HCT116 (cell line): ENCODE data around the gene COA3. TPM values are rescaled to one million over a fixed set of nuclear protein-coding genes. Genes with fewer than 3 reads are reported as not detected.

ENCODE experiments used
- ATAC-seq: fragments of 200-7000 bp; cut with Tn5 transposase; 2 replicates; pipeline ENCODE4 v1.9.1; 2020; ENCODE audit warnings: mild to moderate bottlenecking, moderate library complexity
- BruUV-seq: library from RNA; stranded (reverse); fragments of 400-500 nt; replicated peaks from 2 replicates; lab custom pipeline; 2021; lab: Mats Ljungman, UMichigan
- CTCF ChIA-PET: fragments of 300-600 bp; sonication (Branson Sonifier 250); formaldehyde crosslinking; loops from one replicate; lab custom pipeline; 2021; ENCODE audit warnings: antibody characterized with exemption; lab: Charles Lee
- POLR2A ChIA-PET: fragments of 300-600, 350-600 bp; sonication (Branson Sonifier 250); formaldehyde crosslinking; loops from one replicate; lab custom pipeline; 2021; ENCODE audit warnings: antibody characterized with exemption; lab: Charles Lee
- RAD21 ChIA-PET, 2 experiments: fragments of 300-600 bp; sonication (Branson Sonifier 250); formaldehyde crosslinking; loops; one replicate each; lab custom pipeline; 2023; ENCODE audit warnings: low total read pairs in 2 of 2; ENCODE audit not compliant: uncharacterized antibody in 2 of 2, unreplicated experiment in 2 of 2, low non-redundant PET in 1 of 2; lab: Charles Lee
- DNase-seq: peaks from one replicate; pipeline ENCODE4 v3.0.0-alpha.2; 2010; ENCODE audit warnings: low read depth, low spot score
- H2AFZ ChIP-seq: fragments of 200-600 bp; shearing (Covaris generic), sonication (generic); 2 replicates; pipeline ENCODE4 v1.6.1; 2017; ENCODE audit warnings: low read depth, mixed run types, mixed read lengths, antibody characterized with exemption, low read length; ENCODE audit not compliant: poor library complexity, severe bottlenecking
- H3K27ac ChIP-seq: 2 replicates; pipeline ENCODE4 v1.5.1; 2012; ENCODE audit warnings: low read depth, low read length
- H3K27me3 ChIP-seq: fragments of 200-600 bp; sonication (generic); 2 replicates; pipeline ENCODE4 v1.6.1; 2016; ENCODE audit warnings: mixed run types, low read length, mixed read lengths; ENCODE audit not compliant: insufficient read depth
- H3K36me3 ChIP-seq, 2 experiments: fragments of 200-500 bp in 1 of 2; fragments of 200-600 bp in 1 of 2; sonication (Bioruptor generic) in 1 of 2; sonication (generic) in 1 of 2; 2 replicates each; pipeline versions ENCODE4 v1.5.1 to v1.6.1; 2014 to 2016; ENCODE audit warnings: low read length in 2 of 2, inconsistent platforms in 1 of 2, mixed read lengths in 1 of 2, mixed run types in 1 of 2; ENCODE audit not compliant: insufficient read depth in 2 of 2, control insufficient read depth in 1 of 2
- H3K4me1 ChIP-seq, 2 experiments: fragments of 200-600 bp in 1 of 2; sonication (generic) in 1 of 2; 2 replicates each; pipeline versions ENCODE4 v1.5.1 to v1.6.1; 2012 to 2017; ENCODE audit warnings: low read length in 2 of 2, inconsistent platforms in 1 of 2, mild to moderate bottlenecking in 1 of 2, mixed read lengths in 1 of 2, mixed run types in 1 of 2, moderate library complexity in 1 of 2; ENCODE audit not compliant: insufficient read depth in 2 of 2, control insufficient read depth in 1 of 2
- H3K4me2 ChIP-seq: fragments of 200-600 bp; sonication (generic); 2 replicates; pipeline ENCODE4 v1.6.1; 2017; ENCODE audit warnings: mixed run types, low read length, mixed read lengths
- H3K4me3 ChIP-seq, 2 experiments: fragments of 200-600 bp in 1 of 2; sonication (generic) in 1 of 2; replicated peaks in 1 of 2; 2 replicates each; pipeline ENCODE4 v1.5.1; 2011 to 2016; ENCODE audit warnings: low read length in 2 of 2, control low read depth in 1 of 2, low read depth in 1 of 2, mild to moderate bottlenecking in 1 of 2, mixed read lengths in 1 of 2, mixed run types in 1 of 2
- H3K79me2 ChIP-seq: fragments of 200-600 bp; sonication (generic); 2 replicates; pipeline ENCODE4 v1.6.1; 2017; ENCODE audit warnings: mild to moderate bottlenecking, mixed run types, low read length, moderate library complexity, mixed read lengths; ENCODE audit not compliant: insufficient read depth
- H3K9ac ChIP-seq: fragments of 200-600 bp; sonication (generic); 2 replicates; pipeline ENCODE4 v1.6.1; 2016; ENCODE audit warnings: low read length, mixed read lengths
- H3K9me2 ChIP-seq: fragments of 200-600 bp; sonication (generic), shearing (Covaris generic); 2 replicates; pipeline ENCODE4 v1.6.1; 2017; ENCODE audit warnings: mixed run types, mild to moderate bottlenecking, moderate library complexity; ENCODE audit not compliant: insufficient read depth
- H3K9me3 ChIP-seq, 2 experiments: fragments of 200-500 bp in 1 of 2; fragments of 200-600 bp in 1 of 2; sonication (Bioruptor generic) in 1 of 2; sonication (generic) in 1 of 2; 2 replicates each; pipeline ENCODE4 v1.6.1; 2014 to 2017; ENCODE audit warnings: low read length in 2 of 2, mixed read lengths in 2 of 2, inconsistent platforms in 1 of 2, low read depth in 1 of 2, mild to moderate bottlenecking in 1 of 2, mixed run types in 1 of 2, moderate library complexity in 1 of 2; ENCODE audit not compliant: control insufficient read depth in 1 of 2, insufficient read depth in 1 of 2
- H4K20me1 ChIP-seq: fragments of 200-600 bp; sonication (generic), shearing (Covaris generic); 2 replicates; pipeline ENCODE4 v1.6.1; 2017; ENCODE audit warnings: mixed run types, mild to moderate bottlenecking, moderate library complexity; ENCODE audit not compliant: insufficient read depth
- EGR1 ChIP-seq: IDR thresholded peaks from 2 replicates; pipeline ENCODE4 v1.6.1; 2012; ENCODE audit warnings: low read depth
- POLR2A ChIP-seq: IDR thresholded peaks from 2 replicates; pipeline ENCODE4 v1.7.0; 2011; ENCODE audit warnings: borderline replicate concordance; ENCODE audit not compliant: insufficient read depth, insufficient read length; ENCODE audit errors: extremely low read depth
- RAD21 ChIP-seq: IDR thresholded peaks from 2 replicates; pipeline ENCODE4 v1.6.1; 2012; ENCODE audit warnings: low read depth, mild to moderate bottlenecking
- REST ChIP-seq: IDR thresholded peaks from 2 replicates; pipeline ENCODE4 v1.6.1; 2012; ENCODE audit warnings: low read depth
- YY1 ChIP-seq: IDR thresholded peaks from 2 replicates; pipeline ENCODE4 v1.6.1; 2011; ENCODE audit warnings: low read length, low read depth, moderate library complexity, mild to moderate bottlenecking; ENCODE audit not compliant: insufficient replicate concordance; ENCODE audit errors: extremely low read depth
- ZNF274 ChIP-seq: fragments of 200-500 bp; sonication (Bioruptor generic); IDR thresholded peaks from 2 replicates; pipeline ENCODE4 v1.6.1; 2014; ENCODE audit warnings: mild to moderate bottlenecking, low read depth, low read length, inconsistent platforms
- intact Hi-C: fragments of 100-400 bp; cut with micrococcal nuclease; formaldehyde crosslinking; loops from 2 replicates; pipeline ENCODE4 v1.10.0; 2022
- microRNA-seq: library from miRNA; unstranded; fragments of <30 nt; microRNA quantifications from one replicate; pipeline ENCODE4, GENCODE V29; 2016; ENCODE audit warnings: borderline number of aligned reads
- total RNA-seq: library from RNA; stranded (reverse); gene quantifications from one replicate; pipeline ENCODE4 v1.2.1, GENCODE V29; 2021; ENCODE audit not compliant: unreplicated experiment

The COA3 gene
- total RNA-seq, 1 experiment from 2014 or later: 37.1 TPM

GRCh38 chr17:42748908-42749798 is 49.4 kb downstream of the COA3 start (continued):
- TF ChIP-seq REST (no peak), YY1 (no peak), ZNF274 (no peak)

- TF ChIP-seq POLR2A (no peak), RAD21 (no peak), EGR1 (no peak)
- ChIA-PET POLR2A (no interaction called here), RAD21 (no interaction called here), CTCF (no interaction called here)
- no peaks in the 10 kb centered on the region for H3K36me3 ChIP-seq
- H3K4me1 ChIP-seq: peaks cover 7 to 14% of the 10 kb centered on the region in 2 experiments
- H3K27me3 ChIP-seq: no peaks in the 10 kb centered on the region
- no peaks in the 10 kb centered on the region for H3K9me3 ChIP-seq
- no peak overlapping the region for H3K27ac ChIP-seq
- H2AFZ ChIP-seq: no peak overlapping the region
- H3K4me2 ChIP-seq: no peak overlapping the region
- no peaks in the 10 kb centered on the region for H4K20me1 ChIP-seq
- H3K79me2 ChIP-seq: peaks cover 11% of the 10 kb centered on the region
- DNase-seq: no peak
- no peak overlapping the region for H3K4me3 ChIP-seq
- no TSS peak for BruUV-seq
- H3K9me2 ChIP-seq: no peaks in the 10 kb centered on the region
- ATAC-seq: no peak
- H3K9ac ChIP-seq: no peak overlapping the region
- intact Hi-C loops: no loop called here
Measured at GRCh38 chr17:42748202-42748907, 50.1 kb downstream of the COA3 start.

Small RNA genes within 50 kb of the gene (microRNA-seq; reads per million reads assigned to microRNA genes)
- gene MIR6781: not detected

Other genes with a start within 250 kb of the COA3 start
- 1.4 TPM for gene HSD17B1, start 245.8 kb downstream of the COA3 start, total RNA-seq
- 137 TPM for gene COASY, start 236.6 kb downstream of the COA3 start, total RNA-seq
- 47.9 TPM for gene MLX, start 231.6 kb downstream of the COA3 start, total RNA-seq
- gene PSMC3IP, start 221.0 kb downstream of the COA3 start, total RNA-seq: 24.3 TPM
- 38.5 TPM for gene RETREG3, start 189.3 kb downstream of the COA3 start, total RNA-seq
- 139 TPM for gene TUBG1, start 189.0 kb downstream of the COA3 start, total RNA-seq
- gene TUBG2, start 139.4 kb downstream of the COA3 start, total RNA-seq: 20.9 TPM
- gene PLEKHH3, start 121.7 kb downstream of the COA3 start, total RNA-seq: 66.3 TPM
- 0.66 TPM for gene CCR10, start 116.9 kb downstream of the COA3 start, total RNA-seq
- gene CNTNAP1, start 116.2 kb downstream of the COA3 start, total RNA-seq: 6.4 TPM
- 29.3 TPM for gene EZH1, start 53.7 kb downstream of the COA3 start, total RNA-seq
- not detected for gene RAMP2, start 37.5 kb downstream of the COA3 start, total RNA-seq
- 57.0 TPM for gene VPS25, start 25.3 kb downstream of the COA3 start, total RNA-seq
- 4.5 TPM for gene WNK4, start 18.1 kb downstream of the COA3 start, total RNA-seq
- not detected for gene CNTD1, start 157 bp upstream of the COA3 start, total RNA-seq
- 84.3 TPM for gene BECN1, start 25.6 kb upstream of the COA3 start, total RNA-seq
- gene PSME3, start 34.7 kb upstream of the COA3 start, total RNA-seq: 163 TPM
- gene AOC2, start 45.9 kb upstream of the COA3 start, total RNA-seq: 8.0 TPM
- gene AOC3, start 52.5 kb upstream of the COA3 start, total RNA-seq: 5.9 TPM
- gene G6PC1, start 102.1 kb upstream of the COA3 start, total RNA-seq: 0.10 TPM
- 65.9 TPM for gene AARSD1, start 165.8 kb upstream of the COA3 start, total RNA-seq
- 1.7 TPM for gene PTGES3L, start 181.4 kb upstream of the COA3 start, total RNA-seq
- 13.0 TPM for gene RUNDC1, start 181.9 kb upstream of the COA3 start, total RNA-seq
- 1,295 TPM for gene RPL27, start 199.7 kb upstream of the COA3 start, total RNA-seq
- 14.8 TPM for gene IFI35, start 208.1 kb upstream of the COA3 start, total RNA-seq
- 197 TPM for gene VAT1, start 223.7 kb upstream of the COA3 start, total RNA-seq
- gene RND2, start 226.5 kb upstream of the COA3 start, total RNA-seq: 0.66 TPM